ENCODE measurements around the gene STAB2.

GRCh38 chr12:103540319-103540718 lies 46.8 kb upstream of the STAB2 start:
- TF ChIP-seq CTCF (conservative IDR thresholded peaks at IDR 0.05; ENCODE audit: low read length): no peak
- no peak for TF ChIP-seq EZH2phosphoT487 (IDR thresholded peaks at IDR 0.05; ENCODE audit: borderline replicate concordance, low read depth, low read length)
